Large intestine (tissue), 3 donors: ENCODE data around the gene SLC2A14. TPM values are rescaled to one million over a fixed set of nuclear protein-coding genes. Genes with fewer than 3 reads are reported as not detected.
"Not testable (repeated sequence)": the region's sequence is repeated elsewhere in the genome, so short reads cannot be mapped to it uniquely, and the experiment has no call there.

ENCODE experiments used
- DNase-seq, 2 donors: peaks; one replicate each; pipeline versions ENCODE4 v3.0.0 to v3.0.0-alpha.2; 2013
- H3K27ac ChIP-seq: one replicate; pipeline ENCODE4 v1.5.1; 2013; ENCODE audit warnings: low read length
- H3K27me3 ChIP-seq: 2 replicates; pipeline ENCODE4 v1.6.1; 2013; ENCODE audit warnings: low read length; ENCODE audit not compliant: control insufficient read depth, insufficient read depth
- H3K36me3 ChIP-seq: 2 replicates; pipeline ENCODE4 v1.6.1; 2013; ENCODE audit warnings: low read length; ENCODE audit not compliant: control insufficient read depth, insufficient read depth
- H3K4me1 ChIP-seq: one replicate; pipeline ENCODE4 v1.6.1; 2013; ENCODE audit warnings: low read length; ENCODE audit not compliant: control insufficient read depth, insufficient read depth
- H3K4me3 ChIP-seq: one replicate; pipeline ENCODE4 v1.5.1; 2013; ENCODE audit warnings: low read length
- H3K9me3 ChIP-seq: one replicate; pipeline ENCODE4 v1.6.1; 2013; ENCODE audit warnings: mild to moderate bottlenecking, low read depth, low read length, moderate library complexity; ENCODE audit not compliant: control insufficient read depth
- WGBS: methylation state at CpG from one replicate; pipeline ENCODE4 v1.1.5; 2013; ENCODE audit warnings: low lambda C conversion rate; ENCODE audit not compliant: insufficient coverage; 5-methylcytosine and 5-hydroxymethylcytosine counted together
- polyA plus RNA-seq: library from polyadenylated mRNA; unstranded; fragments of 120-200 nt; gene quantifications from one replicate; pipeline ENCODE4 v1.2.1, GENCODE V29; 2013

The SLC2A14 gene
- polyA plus RNA-seq, 1 donor, result 0.55 TPM

GRCh38 chr12:7850099-7850498 is 22.6 kb downstream of the SLC2A14 start:
- WGBS, result no CpG with 5 or more reads among the region's 5 CpGs
- DNase-seq, H3K27me3 ChIP-seq, H3K27ac ChIP-seq, H3K9me3 ChIP-seq, H3K4me3 ChIP-seq, H3K36me3 ChIP-seq, H3K4me1 ChIP-seq: not testable (repeated sequence)

GRCh38 chr12:7848098-7848422 is 24.7 kb downstream of the SLC2A14 start:
- H3K27ac ChIP-seq, H3K27me3 ChIP-seq, H3K9me3 ChIP-seq, H3K4me1 ChIP-seq, DNase-seq, H3K36me3 ChIP-seq, H3K4me3 ChIP-seq: not testable (repeated sequence)
- no CpG with 5 or more reads among the region's 2 CpGs for WGBS

GRCh38 chr12:7847226-7848097 is 25.3 kb downstream of the SLC2A14 start:
- H3K4me1 ChIP-seq, DNase-seq, H3K4me3 ChIP-seq, H3K9me3 ChIP-seq, H3K27ac ChIP-seq, H3K27me3 ChIP-seq, H3K36me3 ChIP-seq: not testable (repeated sequence)
- WGBS, result 79% methylated on average over 2 of the region's 4 CpGs

- no peak for DNase-seq
- WGBS, result 60% methylated on average over 2 of the region's 5 CpGs
- Histone ChIP-seq H3K27me3 (no peaks in the 10 kb centered on the region), H3K4me3 (no peak overlapping the region), H3K36me3 (no peaks in the 10 kb centered on the region), H3K27ac (no peak overlapping the region), H3K9me3 (no peaks in the 10 kb centered on the region), H3K4me1 (no peaks in the 10 kb centered on the region)
These were observed 28.6 kb downstream of the SLC2A14 start for GRCh38 chr12:7844116-7844515.

- WGBS, result no CpG with 5 or more reads among the region's 9 CpGs
- DNase-seq, H3K9me3 ChIP-seq: not testable (repeated sequence)
These were observed 29.1 kb downstream of the SLC2A14 start for GRCh38 chr12:7843583-7843982.

GRCh38 chr12:7843149-7843548 is 29.6 kb downstream of the SLC2A14 start:
- H3K27ac ChIP-seq, H3K9me3 ChIP-seq, H3K4me3 ChIP-seq, H3K27me3 ChIP-seq, DNase-seq, H3K4me1 ChIP-seq, H3K36me3 ChIP-seq: not testable (repeated sequence)
- no CpG with 5 or more reads among the region's 8 CpGs for WGBS

More at GRCh38 chr12:7843583-7843982, 29.1 kb downstream of the SLC2A14 start:
- H3K36me3 ChIP-seq, H3K4me1 ChIP-seq, H3K4me3 ChIP-seq, H3K27me3 ChIP-seq, H3K27ac ChIP-seq: not testable (repeated sequence)

GRCh38 chr12:7842444-7842843 is 30.3 kb downstream of the SLC2A14 start:
- not testable (repeated sequence) for H3K4me3 ChIP-seq, H3K4me1 ChIP-seq, H3K36me3 ChIP-seq, H3K27me3 ChIP-seq, H3K27ac ChIP-seq, H3K9me3 ChIP-seq, DNase-seq
- WGBS, result no CpG with 5 or more reads among the region's 9 CpGs

- H3K9me3 ChIP-seq, DNase-seq, H3K4me3 ChIP-seq, H3K27ac ChIP-seq, H3K36me3 ChIP-seq, H3K27me3 ChIP-seq, H3K4me1 ChIP-seq: not testable (repeated sequence)
- no CpG with 5 or more reads among the region's 7 CpGs for WGBS
These were observed 32.9 kb downstream of the SLC2A14 start for GRCh38 chr12:7839848-7840247.

- H3K36me3 ChIP-seq, H3K4me3 ChIP-seq, H3K27me3 ChIP-seq, H3K4me1 ChIP-seq, DNase-seq, H3K27ac ChIP-seq, H3K9me3 ChIP-seq: not testable (repeated sequence)
- no CpG with 5 or more reads among the region's 10 CpGs for WGBS
These were observed 33.5 kb downstream of the SLC2A14 start for GRCh38 chr12:7839226-7839625.

- H3K4me3 ChIP-seq, result no peak overlapping the region
These were observed 35.3 kb downstream of the SLC2A14 start for GRCh38 chr12:7837366-7837765.

GRCh38 chr12:7835766-7836165 is 36.9 kb downstream of the SLC2A14 start:
- no peaks in the 10 kb centered on the region for H3K27me3 ChIP-seq
- no peak overlapping the region for H3K27ac ChIP-seq
- 47% methylated on average over 3 of the region's 5 CpGs for WGBS
- no peaks in the 10 kb centered on the region for H3K9me3 ChIP-seq
- no peaks in the 10 kb centered on the region for H3K4me1 ChIP-seq
- H3K4me3 ChIP-seq, result no peak overlapping the region
- DNase-seq, result no peak
- no peaks in the 10 kb centered on the region for H3K36me3 ChIP-seq

More at GRCh38 chr12:7837366-7837765, 35.3 kb downstream of the SLC2A14 start:
- Histone ChIP-seq H3K4me1 (no peaks in the 10 kb centered on the region), H3K9me3 (no peaks in the 10 kb centered on the region), H3K27me3 (no peaks in the 10 kb centered on the region), H3K36me3 (no peaks in the 10 kb centered on the region), H3K27ac (no peak overlapping the region)
- WGBS, result 100% methylated on average over 1 of the region's 6 CpGs
- no peak for DNase-seq
